IMR-90 (cell line): ENCODE data around the gene DTNA.

ENCODE experiments used
- CHD1 ChIP-seq: IDR thresholded peaks from 2 replicates; pipeline ENCODE4 v1.6.1; 2012; ENCODE audit warnings: low read depth, low read length, improper control_type of control experiment
- FOS ChIP-seq: fragments of 150-350 bp; IDR thresholded peaks from 2 replicates; pipeline ENCODE4 v1.6.1; 2016; ENCODE audit warnings: low read depth, low read length
- MAZ ChIP-seq: IDR thresholded peaks from 2 replicates; pipeline ENCODE4 v1.6.1; 2012; ENCODE audit warnings: low read depth, mild to moderate bottlenecking, low read length, improper control_type of control experiment, moderate library complexity, borderline replicate concordance
- POLR2A ChIP-seq: IDR thresholded peaks from 2 replicates; pipeline ENCODE4 v1.6.1; 2012; ENCODE audit warnings: mild to moderate bottlenecking, low read depth, low read length
- RAD21 ChIP-seq: IDR thresholded peaks from 2 replicates; pipeline ENCODE4 v1.6.1; 2012; ENCODE audit warnings: low read length, improper control_type of control experiment
- RCOR1 ChIP-seq: IDR thresholded peaks from 2 replicates; pipeline ENCODE4 v1.6.1; 2012; ENCODE audit warnings: mild to moderate bottlenecking, low read length, improper control_type of control experiment; ENCODE audit not compliant: insufficient replicate concordance
- SMC3 ChIP-seq: fragments of 150-350 bp; IDR thresholded peaks from 2 replicates; pipeline ENCODE4 v1.6.1; 2016; ENCODE audit warnings: low read depth, mild to moderate bottlenecking, antibody characterized with exemption, low read length, moderate library complexity
- TF ChIP-seq, protein P1 (sequence below): conservative IDR thresholded peaks from 2 replicates; pipeline ENCODE4 v1.5.1; 2012; ENCODE audit warnings: mild to moderate bottlenecking, low read depth, low read length, improper control_type of control experiment
- TF ChIP-seq, protein P2 (sequence below): fragments of 150-350 bp; IDR thresholded peaks from 2 replicates; pipeline ENCODE4 v1.6.1; 2017; ENCODE audit warnings: mild to moderate bottlenecking, antibody characterized with exemption, low read length, low read depth
- TF ChIP-seq, protein P3 (sequence below): fragments of 150-350 bp; IDR thresholded peaks from 2 replicates; pipeline ENCODE4 v1.6.1; 2016; ENCODE audit warnings: low read depth, mild to moderate bottlenecking, low read length, moderate library complexity, borderline replicate concordance

DNA sequence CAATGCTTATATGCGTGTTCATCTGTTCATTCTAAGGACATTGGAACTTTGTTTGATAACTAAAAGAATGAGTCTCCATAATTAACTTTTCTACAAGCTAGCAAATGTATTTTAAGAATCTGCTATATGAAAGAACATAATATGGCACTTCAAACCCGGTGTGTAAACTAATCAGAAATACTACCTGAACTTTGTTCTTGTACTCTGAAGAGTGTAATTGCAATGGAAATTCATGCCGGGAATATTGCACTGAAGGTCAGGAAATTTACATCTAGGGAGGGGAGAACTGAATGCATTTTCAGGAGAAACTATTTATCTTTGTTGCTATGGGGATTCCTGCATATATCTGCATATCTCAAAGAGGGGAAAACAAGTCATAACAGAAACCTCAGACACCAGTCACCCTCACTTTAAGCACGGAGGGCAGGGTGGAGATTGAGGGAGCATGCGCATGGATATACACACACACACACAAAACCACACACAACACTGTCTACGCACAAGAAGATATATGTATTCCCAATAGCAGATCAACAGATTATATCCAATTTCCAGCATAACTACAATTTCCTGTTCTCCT lies 76.2 kb downstream of the DTNA start:
- TF ChIP-seq, protein P1, sequence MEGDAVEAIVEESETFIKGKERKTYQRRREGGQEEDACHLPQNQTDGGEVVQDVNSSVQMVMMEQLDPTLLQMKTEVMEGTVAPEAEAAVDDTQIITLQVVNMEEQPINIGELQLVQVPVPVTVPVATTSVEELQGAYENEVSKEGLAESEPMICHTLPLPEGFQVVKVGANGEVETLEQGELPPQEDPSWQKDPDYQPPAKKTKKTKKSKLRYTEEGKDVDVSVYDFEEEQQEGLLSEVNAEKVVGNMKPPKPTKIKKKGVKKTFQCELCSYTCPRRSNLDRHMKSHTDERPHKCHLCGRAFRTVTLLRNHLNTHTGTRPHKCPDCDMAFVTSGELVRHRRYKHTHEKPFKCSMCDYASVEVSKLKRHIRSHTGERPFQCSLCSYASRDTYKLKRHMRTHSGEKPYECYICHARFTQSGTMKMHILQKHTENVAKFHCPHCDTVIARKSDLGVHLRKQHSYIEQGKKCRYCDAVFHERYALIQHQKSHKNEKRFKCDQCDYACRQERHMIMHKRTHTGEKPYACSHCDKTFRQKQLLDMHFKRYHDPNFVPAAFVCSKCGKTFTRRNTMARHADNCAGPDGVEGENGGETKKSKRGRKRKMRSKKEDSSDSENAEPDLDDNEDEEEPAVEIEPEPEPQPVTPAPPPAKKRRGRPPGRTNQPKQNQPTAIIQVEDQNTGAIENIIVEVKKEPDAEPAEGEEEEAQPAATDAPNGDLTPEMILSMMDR = no peak
- TF ChIP-seq RAD21 (no peak), POLR2A (no peak), SMC3 (no peak), CHD1 (no peak), RCOR1 (no peak), FOS (no peak), MAZ (no peak)
- TF ChIP-seq, protein P2, sequence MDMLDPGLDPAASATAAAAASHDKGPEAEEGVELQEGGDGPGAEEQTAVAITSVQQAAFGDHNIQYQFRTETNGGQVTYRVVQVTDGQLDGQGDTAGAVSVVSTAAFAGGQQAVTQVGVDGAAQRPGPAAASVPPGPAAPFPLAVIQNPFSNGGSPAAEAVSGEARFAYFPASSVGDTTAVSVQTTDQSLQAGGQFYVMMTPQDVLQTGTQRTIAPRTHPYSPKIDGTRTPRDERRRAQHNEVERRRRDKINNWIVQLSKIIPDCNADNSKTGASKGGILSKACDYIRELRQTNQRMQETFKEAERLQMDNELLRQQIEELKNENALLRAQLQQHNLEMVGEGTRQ = no peak
- TF ChIP-seq, protein P3, sequence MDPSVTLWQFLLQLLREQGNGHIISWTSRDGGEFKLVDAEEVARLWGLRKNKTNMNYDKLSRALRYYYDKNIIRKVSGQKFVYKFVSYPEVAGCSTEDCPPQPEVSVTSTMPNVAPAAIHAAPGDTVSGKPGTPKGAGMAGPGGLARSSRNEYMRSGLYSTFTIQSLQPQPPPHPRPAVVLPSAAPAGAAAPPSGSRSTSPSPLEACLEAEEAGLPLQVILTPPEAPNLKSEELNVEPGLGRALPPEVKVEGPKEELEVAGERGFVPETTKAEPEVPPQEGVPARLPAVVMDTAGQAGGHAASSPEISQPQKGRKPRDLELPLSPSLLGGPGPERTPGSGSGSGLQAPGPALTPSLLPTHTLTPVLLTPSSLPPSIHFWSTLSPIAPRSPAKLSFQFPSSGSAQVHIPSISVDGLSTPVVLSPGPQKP = no peak
